ENCODE data around the gene CRYGN.

DNA sequence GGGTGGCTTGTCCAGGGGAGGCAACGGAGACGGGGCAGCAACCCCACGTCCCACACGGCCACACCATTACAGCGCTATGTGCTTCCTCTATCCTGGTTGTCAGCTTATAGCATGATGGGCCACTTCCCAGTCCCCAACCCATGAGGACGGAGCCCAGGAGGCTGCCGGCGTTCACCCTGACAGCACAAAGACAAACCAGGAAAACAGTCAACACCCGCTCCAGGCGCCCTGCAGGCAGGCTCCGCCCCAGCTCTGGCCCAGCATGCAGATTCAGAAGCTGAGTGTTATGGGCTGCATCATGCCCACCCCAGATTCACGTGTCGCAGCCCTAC lies 44.9 kb downstream of the CRYGN start:
- no peak for TF ChIP-seq ZC3H10 (CRISPR knock-in tag; IDR thresholded peaks at IDR 0.05)
- TF ChIP-seq BACH2 (CRISPR knock-in tag; IDR thresholded peaks at IDR 0.05; ENCODE audit: borderline replicate concordance), result no peak
- TF ChIP-seq CREB5 (CRISPR knock-in tag; IDR thresholded peaks at IDR 0.05; ENCODE audit: low read depth), result no peak
- TF ChIP-seq PATZ1 (CRISPR knock-in tag; IDR thresholded peaks at IDR 0.05; ENCODE audit: borderline replicate concordance), result no peak
- TF ChIP-seq POU6F1 (CRISPR knock-in tag; IDR thresholded peaks at IDR 0.05; ENCODE audit: borderline replicate concordance, low read depth), result no peak
- no peak for TF ChIP-seq SNAI2 (CRISPR knock-in tag; IDR thresholded peaks at IDR 0.05)
- no peak for TF ChIP-seq ARNTL (CRISPR knock-in tag; IDR thresholded peaks at IDR 0.05; ENCODE audit: borderline replicate concordance, low read depth)
- TF ChIP-seq ISL1 (CRISPR knock-in tag; IDR thresholded peaks at IDR 0.05), result no peak
- TF ChIP-seq OSR1 (CRISPR knock-in tag; IDR thresholded peaks at IDR 0.05), result no peak
- no peak for TF ChIP-seq ZNF8 (CRISPR knock-in tag; IDR thresholded peaks at IDR 0.05)
- TF ChIP-seq RARB (CRISPR knock-in tag; IDR thresholded peaks at IDR 0.05), result no peak
- TF ChIP-seq, protein P1, sequence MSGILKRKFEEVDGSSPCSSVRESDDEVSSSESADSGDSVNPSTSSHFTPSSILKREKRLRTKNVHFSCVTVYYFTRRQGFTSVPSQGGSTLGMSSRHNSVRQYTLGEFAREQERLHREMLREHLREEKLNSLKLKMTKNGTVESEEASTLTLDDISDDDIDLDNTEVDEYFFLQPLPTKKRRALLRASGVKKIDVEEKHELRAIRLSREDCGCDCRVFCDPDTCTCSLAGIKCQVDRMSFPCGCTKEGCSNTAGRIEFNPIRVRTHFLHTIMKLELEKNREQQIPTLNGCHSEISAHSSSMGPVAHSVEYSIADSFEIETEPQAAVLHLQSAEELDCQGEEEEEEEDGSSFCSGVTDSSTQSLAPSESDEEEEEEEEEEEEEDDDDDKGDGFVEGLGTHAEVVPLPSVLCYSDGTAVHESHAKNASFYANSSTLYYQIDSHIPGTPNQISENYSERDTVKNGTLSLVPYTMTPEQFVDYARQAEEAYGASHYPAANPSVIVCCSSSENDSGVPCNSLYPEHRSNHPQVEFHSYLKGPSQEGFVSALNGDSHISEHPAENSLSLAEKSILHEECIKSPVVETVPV (CRISPR knock-in tag; IDR thresholded peaks at IDR 0.05), result no peak
- TF ChIP-seq GLIS3 (CRISPR knock-in tag; IDR thresholded peaks at IDR 0.05), result no peak

All from SK-N-SH treated with all-trans-retinoic acid at 6 μM for 48 hours (cell line).